HL-60 (cell line): ENCODE data around the gene SLIT1.
A peak's percentile ranks its signal among the peaks of the same experiment; 100 is the strongest.

Source experiments
- DNase-seq, 2 experiments: peaks; one replicate each; pipeline ENCODE4 v3.0.0-alpha.2; 2010 to 2020; ENCODE audit warnings: low read depth in 1 of 2, low spot score in 1 of 2
- H3K27ac ChIP-seq: fragments of 250-450 bp; sonication (Bioruptor Pico); replicated peaks from 2 replicates; pipeline ENCODE4 v1.5.1; 2020; ENCODE audit warnings: mild to moderate bottlenecking, moderate library complexity
- H3K27me3 ChIP-seq: fragments of 250-450 bp; sonication (Bioruptor Pico); 2 replicates; pipeline ENCODE4 v1.5.1; 2021; ENCODE audit warnings: mild to moderate bottlenecking, moderate library complexity; ENCODE audit not compliant: insufficient read depth, poor library complexity, severe bottlenecking
- H3K4me3 ChIP-seq: replicated peaks from 2 replicates; pipeline ENCODE4 v1.5.1; 2011; ENCODE audit warnings: mild to moderate bottlenecking, control low read depth, low read length; ENCODE audit not compliant: insufficient read depth
- CTCF ChIP-seq: IDR thresholded peaks from one replicate; pipeline ENCODE4 v1.5.1; 2011; ENCODE audit warnings: low read length, control low read depth, inconsistent platforms; ENCODE audit not compliant: insufficient read depth
- GABPA ChIP-seq: IDR thresholded peaks from 2 replicates; pipeline ENCODE4 v1.6.1; 2012; ENCODE audit warnings: low read depth
- POLR2AphosphoS5 ChIP-seq: IDR thresholded peaks from 2 replicates; pipeline ENCODE4 v1.6.1; 2012; ENCODE audit warnings: low read depth
- REST ChIP-seq: IDR thresholded peaks from 2 replicates; pipeline ENCODE4 v1.6.1; 2012; ENCODE audit warnings: low read depth; ENCODE audit not compliant: insufficient replicate concordance
- SPI1 ChIP-seq: IDR thresholded peaks from 2 replicates; pipeline ENCODE4 v1.6.1; 2012; ENCODE audit warnings: low read depth, mild to moderate bottlenecking, borderline replicate concordance

SLIT1 gene

DNA sequence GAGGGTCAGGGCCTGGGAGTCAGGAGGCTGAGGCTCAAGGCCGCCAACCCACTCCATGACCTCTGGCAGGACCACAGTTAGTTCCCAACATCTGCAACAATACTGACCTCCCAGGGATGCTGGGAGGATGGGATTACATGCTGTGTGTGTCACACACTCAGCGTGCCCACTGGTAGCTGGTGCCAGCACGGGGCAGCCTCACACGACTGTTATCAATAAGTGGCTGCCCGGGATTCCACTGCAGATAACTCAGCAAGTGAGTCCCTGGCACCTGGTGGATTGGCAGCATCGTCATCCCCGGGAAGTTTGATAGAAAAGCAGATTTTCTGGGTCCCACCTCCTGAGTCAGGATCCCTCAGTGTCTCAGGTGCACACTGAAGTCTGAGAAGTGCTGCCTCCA is 110.3 kb downstream of the SLIT1 start:
- Histone ChIP-seq H3K27ac (no peak overlapping the region), H3K4me3 (no peak overlapping the region), H3K27me3 (peaks cover 4% of the 10 kb centered on the region)
- DNase-seq, result no peak
- TF ChIP-seq REST, result no peak
- TF ChIP-seq CTCF, result no peak
- no peak for TF ChIP-seq POLR2AphosphoS5
- TF ChIP-seq SPI1, result no peak
- TF ChIP-seq GABPA, result no peak

DNA sequence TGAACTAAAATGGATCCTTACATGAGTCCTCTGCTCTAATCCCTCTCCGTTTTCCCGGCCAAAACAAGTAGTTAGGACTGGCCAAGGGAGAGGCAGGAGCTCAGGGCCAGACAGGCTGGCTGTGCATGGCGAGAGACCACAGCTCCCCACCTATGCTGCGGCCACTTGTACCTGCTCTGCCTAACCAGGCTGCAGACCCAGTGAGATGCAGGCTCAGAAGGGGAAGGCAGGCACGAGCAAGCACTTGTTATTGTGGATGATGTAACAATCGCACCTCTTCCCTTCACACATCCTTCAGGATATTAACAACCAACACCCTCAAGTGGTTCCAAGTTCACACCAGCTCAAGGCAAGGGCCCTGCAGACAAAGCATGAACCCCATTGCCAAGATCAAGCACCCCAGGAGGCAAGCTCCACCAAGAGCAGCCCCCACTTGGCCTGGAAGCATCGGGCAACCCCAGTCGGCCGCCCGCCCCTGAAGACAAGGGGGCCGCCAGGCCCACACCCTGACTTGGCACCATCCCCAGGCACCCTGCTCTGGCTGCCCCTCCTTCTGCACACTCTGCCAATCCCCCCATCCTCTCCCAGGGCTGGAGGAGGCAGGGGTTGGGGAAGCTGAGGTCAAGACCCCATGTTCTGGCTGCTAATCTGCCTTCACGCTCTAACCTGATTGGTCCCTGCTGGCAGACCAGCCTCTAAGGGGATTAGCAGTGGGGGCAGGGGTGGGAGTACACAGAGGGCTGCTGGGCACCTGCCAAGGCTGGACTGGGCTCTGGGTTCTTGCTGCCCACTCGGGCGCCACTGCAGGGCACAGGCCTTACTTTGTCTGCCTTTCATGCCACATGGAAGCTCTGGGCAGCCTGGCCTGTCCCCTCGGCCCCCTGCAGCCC is 111.3 kb downstream of the SLIT1 start:
- DNase-seq, result no peak
- TF ChIP-seq POLR2AphosphoS5, result no peak
- TF ChIP-seq SPI1, result no peak
- TF ChIP-seq REST, result no peak
- no peak for TF ChIP-seq CTCF
- TF ChIP-seq GABPA, result no peak
- H3K4me3 ChIP-seq, result no peak overlapping the region
- H3K27me3 ChIP-seq, result peaks cover 3% of the 10 kb centered on the region
- H3K27ac ChIP-seq, result no peak overlapping the region

GRCh38 chr10:97072851-97073665 is 112.7 kb downstream of the SLIT1 start:
- H3K27me3 ChIP-seq, result peaks cover 2% of the 10 kb centered on the region
- DNase-seq, result peak; percentile 47 to 80
- TF ChIP-seq GABPA, result no peak
- TF ChIP-seq CTCF, result peak; percentile 97
- no peak overlapping the region for H3K4me3 ChIP-seq
- H3K27ac ChIP-seq, result no peak overlapping the region
